CD4-positive, alpha-beta memory T cell (primary cell): ENCODE results near the gene BCKDK. TPM values are rescaled to one million over a fixed set of nuclear protein-coding genes. Genes with fewer than 3 reads are reported as not detected.

Experiments used
- CTCF ChIA-PET: fragments of 350-600 bp; sonication (Branson Sonifier 250); formaldehyde crosslinking; loops from one replicate; lab custom pipeline; 2021; ENCODE audit warnings: inconsistent platforms; ENCODE audit not compliant: partially characterized antibody; lab: Charles Lee
- POLR2A ChIA-PET: fragments of 350-600 bp; sonication (Branson Sonifier 250); formaldehyde crosslinking; loops from one replicate; lab custom pipeline; 2021; ENCODE audit not compliant: partially characterized antibody; lab: Charles Lee
- DNase-seq, 5 donors: peaks; one replicate each; pipeline versions ENCODE4 v3.0.0 to v3.0.0-alpha.2; 2020 to 2022; ENCODE audit warnings: mixed read lengths in 1 of 5
- H3K27ac ChIP-seq: one replicate; pipeline ENCODE4 v1.7.0; 2013; ENCODE audit warnings: low read depth, low read length
- H3K27me3 ChIP-seq: 2 replicates; pipeline ENCODE4 v1.7.0; 2013; ENCODE audit warnings: mild to moderate bottlenecking, low read length, moderate library complexity; ENCODE audit not compliant: insufficient read depth
- H3K36me3 ChIP-seq: 2 replicates; pipeline ENCODE4 v1.7.0; 2013; ENCODE audit warnings: mild to moderate bottlenecking, low read length, moderate library complexity; ENCODE audit not compliant: insufficient read depth
- H3K4me1 ChIP-seq: 2 replicates; pipeline ENCODE4 v1.7.0; 2013; ENCODE audit warnings: mild to moderate bottlenecking, low read length, moderate library complexity; ENCODE audit not compliant: insufficient read depth
- H3K4me3 ChIP-seq, 2 donors: one replicate each; pipeline ENCODE4 v1.7.0; 2013; ENCODE audit warnings: low read length in 2 of 2, mild to moderate bottlenecking in 1 of 2
- H3K9me3 ChIP-seq, 2 donors: one replicate each; pipeline ENCODE4 v1.7.0; 2013; ENCODE audit warnings: low read length in 2 of 2, control low read depth in 1 of 2; ENCODE audit not compliant: control insufficient read depth in 1 of 2
- H3K27ac Mint-ChIP-seq, 7 donors: one replicate each; pipeline ENCODE4 v1.8.0; 2020 to 2021; ENCODE audit warnings: mixed read lengths in 7 of 7, mild to moderate bottlenecking in 6 of 7, inconsistent platforms in 3 of 7, moderate library complexity in 3 of 7
- H3K27me3 Mint-ChIP-seq, 2 donors: one replicate each; pipeline ENCODE4 v1.8.0; 2020 to 2021; ENCODE audit warnings: mixed read lengths in 2 of 2
- H3K36me3 Mint-ChIP-seq, 2 donors: one replicate each; pipeline ENCODE4 v1.8.0; 2020 to 2021; ENCODE audit warnings: mixed read lengths in 2 of 2, inconsistent platforms in 1 of 2, mild to moderate bottlenecking in 1 of 2
- H3K4me1 Mint-ChIP-seq, 4 donors: one replicate each; pipeline ENCODE4 v1.8.0; 2020 to 2021; ENCODE audit warnings: mixed read lengths in 4 of 4, mild to moderate bottlenecking in 1 of 4
- H3K4me3 Mint-ChIP-seq, 8 donors: one replicate each; pipeline ENCODE4 v1.8.0; 2020 to 2021; ENCODE audit warnings: mixed read lengths in 8 of 8, mild to moderate bottlenecking in 7 of 8, moderate library complexity in 6 of 8, inconsistent platforms in 3 of 8
- H3K9me3 Mint-ChIP-seq, 8 donors: one replicate each; pipeline ENCODE4 v1.8.0; 2020 to 2021; ENCODE audit warnings: mixed read lengths in 8 of 8, mild to moderate bottlenecking in 5 of 8, inconsistent platforms in 3 of 8, moderate library complexity in 1 of 8
- intact Hi-C: fragments of 100-400 bp; cut with micrococcal nuclease; formaldehyde crosslinking; loops from one replicate; pipeline ENCODE4 v1.15.1; 2023
- polyA plus RNA-seq, 2 donors: library from polyadenylated mRNA; unstranded; fragments of 300-500 nt; fragmentation: Illumina TruSeq; gene quantifications; one replicate each; pipeline ENCODE4 v1.2.3, GENCODE V29; 2021
- total RNA-seq, 2 experiments: library from RNA; stranded (reverse); gene quantifications; one replicate each; pipeline ENCODE4 v1.2.3, GENCODE V29; 2021

BCKDK gene
- total RNA-seq (10 to 100 TPM; 17.0 to 21.1 TPM), polyA plus RNA-seq (10 to 100 TPM; 22.3 to 24.3 TPM)

GRCh38 chr16:31108035-31108793, at the start of gene BCKDK:
BCKDK (plus strand) TSS chr16:31108386; CDS start chr16:31109224, 838 bp downstream.
- peak within 1 kb of the TSS; percentile 83 to 90 (median 87) for H3K4me3 Mint-ChIP-seq
- H3K27me3 Mint-ChIP-seq = no peaks in the 10 kb centered on the region
- ChIA-PET CTCF (interaction anchor here (0.7 to 1.1 kb wide), 2 partner anchors 22 to 34 kb away, joined by 3 to 4 read pairs; no protein-coding TSS in a partner anchor), POLR2A (interaction anchor here (0.5 to 3.0 kb wide), 6 partner anchors 9 to 93 kb away, joined by 3 to 15 read pairs (median 3); partner anchors contain the start of genes FUS, KAT8, ZNF646 and ZNF668)
- H3K27ac ChIP-seq = peak within 1 kb of the TSS; percentile 75
- H3K4me3 ChIP-seq = peak within 1 kb of the TSS; percentile 14 to 83
- peak; percentile 43 to 52 (median 44) for DNase-seq
- intact Hi-C loops = no loop called here
- peaks cover 20% of the 10 kb centered on the region for H3K4me1 ChIP-seq
- H3K9me3 ChIP-seq = no peaks in the 10 kb centered on the region
- peak within 1 kb of the TSS; percentile 79 to 94 (median 85) for H3K27ac Mint-ChIP-seq
- peaks cover 8 to 23% (median 15%) of the 10 kb centered on the region in 4 donors for H3K4me1 Mint-ChIP-seq
- H3K27me3 ChIP-seq = no peaks in the 10 kb centered on the region
- peaks cover 3 to 20% of the 10 kb centered on the region in 2 donors for H3K36me3 Mint-ChIP-seq
- H3K36me3 ChIP-seq = peaks cover 6% of the 10 kb centered on the region
- H3K9me3 Mint-ChIP-seq = no peaks in the 10 kb centered on the region

- ChIA-PET CTCF (interaction anchor here (1.3 kb wide), 1 partner anchor 12 kb away, joined by 3 read pairs; no protein-coding TSS in a partner anchor), POLR2A (interaction anchor here (2.0 kb wide), 1 partner anchor 13 kb away, joined by 7 read pairs; the partner anchor contains the start of genes ZNF646 and ZNF668)
- no peak for DNase-seq
- Mint-ChIP-seq H3K27ac (no peak overlapping the region), H3K27me3 (no peaks in the 10 kb centered on the region), H3K4me1 (peaks cover 18 to 47% (median 36%) of the 10 kb centered on the region in 4 donors), H3K36me3 (peaks cover 12 to 18% of the 10 kb centered on the region in 2 donors), H3K4me3 (no peak overlapping the region), H3K9me3 (no peaks in the 10 kb centered on the region)
- Histone ChIP-seq H3K4me1 (peaks cover 46% of the 10 kb centered on the region), H3K27ac (no peak overlapping the region), H3K27me3 (no peaks in the 10 kb centered on the region), H3K4me3 (no peak overlapping the region), H3K36me3 (no peaks in the 10 kb centered on the region), H3K9me3 (no peaks in the 10 kb centered on the region)
- intact Hi-C loops = no loop called here
Measured at GRCh38 chr16:31061126-31061812, 46.9 kb upstream of the BCKDK start.

GRCh38 chr16:31061813-31062440, 46.3 kb upstream of the BCKDK start:
- POLR2A ChIA-PET = interaction anchor here (2.0 kb wide), 1 partner anchor 12 kb away, joined by 7 read pairs; the partner anchor contains the start of genes ZNF646 and ZNF668
- H3K4me1 Mint-ChIP-seq = peaks cover 20 to 53% (median 40%) of the 10 kb centered on the region in 4 donors
- Histone ChIP-seq H3K4me3 (no peak overlapping the region), H3K9me3 (no peaks in the 10 kb centered on the region), H3K36me3 (no peaks in the 10 kb centered on the region), H3K27ac (no peak overlapping the region), H3K4me1 (peaks cover 47% of the 10 kb centered on the region), H3K27me3 (no peaks in the 10 kb centered on the region)
- no peak overlapping the region for H3K4me3 Mint-ChIP-seq
- intact Hi-C loops = no loop called here
- DNase-seq = no peak
- H3K36me3 Mint-ChIP-seq = peaks cover 12 to 18% of the 10 kb centered on the region in 2 donors
- CTCF ChIA-PET = no interaction called here
- H3K27ac Mint-ChIP-seq = no peak overlapping the region
- no peaks in the 10 kb centered on the region for H3K9me3 Mint-ChIP-seq
- no peaks in the 10 kb centered on the region for H3K27me3 Mint-ChIP-seq

GRCh38 chr16:31063495-31063842, 44.7 kb upstream of the BCKDK start:
- peak overlapping the region in 6 of 7 donors; percentile 57 to 88 (median 80) for H3K27ac Mint-ChIP-seq
- H3K36me3 Mint-ChIP-seq = peaks cover 12 to 18% of the 10 kb centered on the region in 2 donors
- POLR2A ChIA-PET = interaction anchor here (1.1 to 3.0 kb wide), 2 partner anchors 10 to 116 kb away, joined by 5 to 23 read pairs; partner anchors contain the start of genes FUS, ZNF646 and ZNF668
- Histone ChIP-seq H3K27ac (no peak overlapping the region), H3K9me3 (no peaks in the 10 kb centered on the region), H3K36me3 (no peaks in the 10 kb centered on the region), H3K4me1 (peaks cover 47% of the 10 kb centered on the region), H3K27me3 (no peaks in the 10 kb centered on the region), H3K4me3 (no peak overlapping the region)
- H3K4me3 Mint-ChIP-seq = peak overlapping the region in 7 of 8 donors; percentile 43 to 85 (median 79)
- intact Hi-C loops = no loop called here
- H3K4me1 Mint-ChIP-seq = peaks cover 24 to 62% (median 44%) of the 10 kb centered on the region in 4 donors
- CTCF ChIA-PET = no interaction called here
- no peaks in the 10 kb centered on the region for H3K9me3 Mint-ChIP-seq
- DNase-seq = no peak
- no peaks in the 10 kb centered on the region for H3K27me3 Mint-ChIP-seq

DNA sequence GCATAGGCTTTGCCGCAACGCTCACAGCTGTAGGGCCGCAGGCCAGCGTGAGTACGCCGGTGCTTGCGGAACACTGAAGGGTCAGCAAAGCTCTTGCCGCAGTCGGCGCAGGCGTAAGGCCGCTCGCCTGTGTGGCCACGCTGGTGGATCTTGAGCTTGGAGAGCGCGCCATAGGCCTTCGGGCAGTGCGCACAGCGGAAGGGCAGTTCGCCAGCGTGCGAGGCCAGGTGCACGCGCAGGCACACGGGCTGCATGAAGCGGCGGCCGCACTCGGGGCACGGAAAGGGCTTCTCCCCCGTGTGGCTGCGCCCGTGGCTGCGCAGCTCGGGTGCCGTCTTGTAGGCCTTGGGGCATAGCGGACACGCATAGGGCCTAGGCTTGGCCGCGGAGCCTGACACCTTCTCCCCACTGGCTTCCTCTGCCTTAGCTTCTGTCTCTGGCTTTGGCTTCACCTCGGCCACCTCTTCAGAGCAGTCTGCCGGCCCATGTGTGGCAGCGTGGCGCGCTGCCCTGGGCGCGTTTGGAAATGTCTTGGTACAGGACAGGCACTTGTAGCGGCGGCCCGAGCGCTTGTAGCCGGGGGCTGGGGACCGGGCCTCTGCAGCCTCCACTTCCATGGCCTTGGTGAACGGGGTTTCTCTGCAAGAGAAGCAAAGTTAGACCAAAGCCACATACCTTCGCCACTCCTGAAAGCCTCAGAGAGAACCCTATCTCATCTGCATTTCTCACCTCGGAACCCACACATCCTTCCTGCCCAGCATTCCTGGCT, 44.2 kb upstream of the BCKDK start:
- Mint-ChIP-seq H3K4me1 (peaks cover 26 to 66% (median 48%) of the 10 kb centered on the region in 4 donors), H3K27ac (peak overlapping the region; percentile 77 to 89 (median 85)), H3K9me3 (no peaks in the 10 kb centered on the region), H3K27me3 (no peaks in the 10 kb centered on the region), H3K4me3 (peak overlapping the region; percentile 72 to 92 (median 84)), H3K36me3 (peaks cover 12 to 18% of the 10 kb centered on the region in 2 donors)
- H3K36me3 ChIP-seq = no peaks in the 10 kb centered on the region
- no peak overlapping the region for H3K4me3 ChIP-seq
- peaks cover 47% of the 10 kb centered on the region for H3K4me1 ChIP-seq
- intact Hi-C loops = no loop called here
- peak; percentile 25 to 39 (median 30) for DNase-seq
- POLR2A ChIA-PET = interaction anchor here (1.1 to 3.0 kb wide), 2 partner anchors 10 to 116 kb away, joined by 5 to 23 read pairs; partner anchors contain the start of genes FUS, ZNF646 and ZNF668
- CTCF ChIA-PET = no interaction called here
- H3K27me3 ChIP-seq = no peaks in the 10 kb centered on the region
- no peaks in the 10 kb centered on the region for H3K9me3 ChIP-seq
- peak overlapping the region; percentile 9 for H3K27ac ChIP-seq

DNA sequence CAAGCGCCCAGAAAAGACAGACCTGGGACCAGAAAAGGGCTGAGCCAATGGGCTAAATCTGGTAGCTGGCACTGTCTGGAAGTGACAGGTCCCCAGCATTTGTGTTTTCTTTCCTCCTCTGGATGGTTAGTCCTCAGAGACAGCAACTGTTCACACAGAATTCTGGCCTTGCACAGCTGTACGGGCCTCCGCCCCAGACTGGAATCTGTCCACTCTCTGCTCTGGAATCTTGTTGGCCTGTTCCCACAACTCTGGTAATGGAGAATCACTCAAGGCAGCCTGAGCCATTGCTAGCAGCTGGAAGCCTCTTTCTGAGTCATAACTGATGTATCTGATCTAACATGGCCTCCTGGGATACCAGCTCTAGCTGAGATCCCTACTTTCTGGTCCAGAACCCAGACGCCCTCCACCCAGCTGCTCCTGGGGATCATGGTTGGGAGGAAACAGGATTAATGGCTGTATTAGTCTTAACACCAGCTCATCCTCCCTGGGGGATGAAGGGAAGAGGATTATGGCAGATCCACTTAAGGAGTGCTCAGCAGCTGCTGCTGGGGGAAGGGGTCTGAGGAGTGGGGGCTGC, 43.2 kb upstream of the BCKDK start:
- H3K36me3 ChIP-seq = no peaks in the 10 kb centered on the region
- peaks cover 47% of the 10 kb centered on the region for H3K4me1 ChIP-seq
- no peak for DNase-seq
- Mint-ChIP-seq H3K4me1 (peaks cover 29 to 70% (median 52%) of the 10 kb centered on the region in 4 donors), H3K4me3 (peak overlapping the region; percentile 72 to 92 (median 84)), H3K36me3 (peaks cover 10 to 14% of the 10 kb centered on the region in 2 donors), H3K27me3 (no peaks in the 10 kb centered on the region), H3K9me3 (no peaks in the 10 kb centered on the region), H3K27ac (peak overlapping the region in 6 of 7 donors; percentile 71 to 89 (median 84))
- intact Hi-C loops = no loop called here
- H3K27me3 ChIP-seq = no peaks in the 10 kb centered on the region
- ChIA-PET POLR2A (interaction anchor here (0.9 to 3.0 kb wide), 3 partner anchors 9 to 115 kb away, joined by 3 to 23 read pairs (median 5); partner anchors contain the start of genes FUS, ZNF646 and ZNF668), CTCF (no interaction called here)
- no peaks in the 10 kb centered on the region for H3K9me3 ChIP-seq
- no peak overlapping the region for H3K4me3 ChIP-seq
- H3K27ac ChIP-seq = peak overlapping the region; percentile 9
